ENCODE data around the gene SRXN1.
"Not testable (repeated sequence)": the region's sequence is repeated elsewhere in the genome, so short reads cannot be mapped to it uniquely, and the experiment has no call there.

The SRXN1 gene

DNA sequence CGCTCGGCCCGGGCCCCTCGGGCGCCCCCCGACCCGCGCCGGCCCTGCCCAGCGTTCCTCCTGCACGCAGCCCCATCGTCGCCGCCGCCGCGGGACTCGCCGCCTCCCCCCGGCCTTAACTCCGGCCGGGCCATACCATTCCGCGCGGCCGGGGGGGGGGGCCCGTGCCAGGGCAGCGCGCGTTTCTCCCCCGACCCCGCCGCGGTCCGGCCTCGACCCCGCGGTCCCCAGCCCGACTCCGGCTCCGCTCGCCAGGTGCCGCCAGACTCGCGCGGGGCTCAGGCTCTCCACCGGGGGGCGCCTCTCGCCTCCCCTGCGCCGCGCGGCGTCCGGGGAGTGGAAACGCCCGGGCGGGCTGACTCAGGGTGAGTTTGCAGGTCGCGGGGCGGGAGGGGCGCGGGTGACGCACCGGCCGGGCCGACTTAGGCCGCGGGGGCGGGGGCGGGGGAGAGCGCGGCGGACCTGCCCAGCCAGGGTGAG lies at the start of gene SRXN1:
Gene SRXN1, minus strand, starts transcription at position 91 of the 480 bp plus-strand sequence. Its CDS starts 15 bp downstream, at position 76.
- peak; percentile 85 for DNase-seq

DNA sequence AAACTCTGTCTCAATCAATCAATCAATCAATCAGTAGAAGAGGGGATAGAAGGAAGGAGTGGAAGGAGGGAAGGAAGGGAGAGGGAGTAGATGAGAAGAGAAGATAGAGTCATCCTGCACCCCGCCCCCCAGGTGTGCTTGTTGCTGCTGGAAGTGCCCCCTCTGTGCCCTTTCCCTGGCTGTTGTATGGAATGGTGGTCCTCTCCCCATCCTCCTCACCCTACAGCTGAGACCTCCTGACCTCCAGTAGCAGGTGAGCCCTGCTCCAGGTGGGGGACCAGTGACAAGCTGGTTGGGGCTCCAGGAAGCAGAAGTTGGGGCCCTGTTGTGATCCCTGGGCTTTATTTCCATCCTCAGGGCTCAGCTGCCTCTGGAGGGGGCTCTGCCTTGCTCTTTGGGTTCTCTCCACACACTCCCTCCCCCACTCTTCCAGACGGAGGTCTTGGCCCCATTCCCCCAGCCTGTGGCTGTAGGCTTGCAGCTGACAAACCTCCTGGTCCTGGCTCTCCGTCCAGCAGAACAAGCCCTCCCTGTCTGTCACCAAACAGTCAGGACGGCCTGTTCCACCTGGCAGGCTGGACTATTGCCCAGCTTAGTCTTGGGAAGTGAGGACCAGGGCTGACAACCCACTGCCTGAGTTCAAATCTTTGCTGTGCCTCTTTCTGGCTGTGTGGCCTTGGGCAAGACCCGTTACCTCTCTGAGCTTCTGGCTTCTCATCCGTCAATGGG lies 48.6 kb upstream of the SRXN1 start:
- no peak for DNase-seq

DNA sequence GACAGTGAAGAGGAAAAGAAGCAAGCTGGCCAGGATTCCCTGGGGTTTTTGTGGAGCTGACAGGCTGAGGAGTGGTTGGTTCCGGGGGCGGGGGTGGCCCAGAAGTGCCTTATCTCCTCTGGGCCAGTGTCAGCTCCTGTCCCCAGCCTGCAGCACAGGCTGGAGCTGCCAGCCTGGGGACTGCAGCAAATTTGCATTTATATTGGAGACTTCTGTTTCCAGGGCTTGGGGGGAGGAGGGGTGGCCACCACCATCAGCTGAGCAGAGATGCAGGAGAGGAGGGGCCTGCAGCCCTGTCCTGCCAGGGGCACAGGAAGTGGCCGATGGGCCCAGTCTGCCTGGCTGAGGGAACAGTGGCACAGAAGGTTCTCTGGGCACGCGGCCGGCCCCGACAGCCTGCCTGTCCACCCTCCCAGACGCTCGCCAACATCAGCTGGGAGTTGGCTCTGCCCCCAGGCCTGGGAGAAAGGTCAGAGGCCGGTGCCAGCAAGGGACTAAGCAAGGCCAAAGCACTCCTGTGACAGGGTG lies 46.9 kb upstream of the SRXN1 start:
- no peak for DNase-seq

DNA sequence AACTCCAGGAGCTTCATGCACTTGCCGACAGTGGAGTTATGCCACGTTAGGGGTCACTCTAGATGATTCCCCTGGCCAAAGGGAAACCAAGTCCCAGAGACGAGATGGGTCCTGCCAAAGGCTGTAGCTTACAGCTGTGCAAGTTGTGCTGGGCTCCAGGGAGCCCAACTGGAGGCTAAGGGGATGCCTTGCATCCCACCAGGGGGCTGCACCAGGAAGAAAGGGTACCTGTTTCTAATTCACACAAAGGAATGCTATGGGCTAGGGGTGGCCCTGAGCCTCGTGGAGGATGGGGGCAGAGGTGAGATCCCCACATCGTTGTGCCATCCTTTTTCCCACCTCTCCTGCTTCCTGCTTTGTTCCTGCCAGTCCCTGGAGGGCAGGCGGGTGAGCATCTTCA lies 46.3 kb upstream of the SRXN1 start:
- DNase-seq = no peak

DNA sequence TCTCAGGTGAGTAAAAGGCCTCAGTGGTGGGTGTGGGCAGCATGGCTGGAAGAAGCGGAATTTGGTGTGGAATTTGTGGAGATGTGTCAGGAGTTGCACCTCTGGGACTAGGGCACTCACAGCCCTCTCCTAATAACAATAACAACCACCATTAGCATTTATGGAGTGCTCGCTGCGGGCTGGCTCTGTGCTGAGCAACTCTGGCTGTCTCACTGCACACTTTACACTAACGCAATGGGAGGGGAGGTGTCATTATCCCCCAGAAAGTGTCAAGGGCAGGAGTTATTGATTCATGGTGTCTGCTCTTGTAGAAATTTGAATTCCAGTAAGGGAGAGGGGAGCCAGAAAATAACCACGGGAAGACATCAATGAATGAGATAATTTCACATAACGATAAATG lies 45.3 kb upstream of the SRXN1 start:
- DNase-seq = no peak

DNA sequence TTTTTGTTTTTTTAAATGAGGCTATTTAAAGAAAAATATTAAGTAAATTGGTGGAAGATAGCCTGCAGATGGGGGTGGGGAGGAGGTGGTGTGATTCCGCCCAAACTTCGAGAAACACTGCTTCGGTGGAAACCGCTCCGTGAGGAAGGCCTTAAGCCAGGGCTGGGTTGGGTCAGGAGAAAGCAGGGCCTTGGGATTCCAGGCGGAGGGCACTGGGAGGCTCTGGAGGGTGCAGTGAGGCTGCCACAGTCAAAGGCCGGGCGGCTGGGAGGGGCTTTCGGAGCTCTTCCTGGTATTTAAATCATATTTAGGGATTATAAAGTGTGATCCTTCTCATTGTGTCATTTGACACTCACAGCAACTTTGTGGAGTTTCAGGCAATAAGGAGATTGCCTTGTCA lies 44.8 kb upstream of the SRXN1 start:
- DNase-seq = no peak

DNA sequence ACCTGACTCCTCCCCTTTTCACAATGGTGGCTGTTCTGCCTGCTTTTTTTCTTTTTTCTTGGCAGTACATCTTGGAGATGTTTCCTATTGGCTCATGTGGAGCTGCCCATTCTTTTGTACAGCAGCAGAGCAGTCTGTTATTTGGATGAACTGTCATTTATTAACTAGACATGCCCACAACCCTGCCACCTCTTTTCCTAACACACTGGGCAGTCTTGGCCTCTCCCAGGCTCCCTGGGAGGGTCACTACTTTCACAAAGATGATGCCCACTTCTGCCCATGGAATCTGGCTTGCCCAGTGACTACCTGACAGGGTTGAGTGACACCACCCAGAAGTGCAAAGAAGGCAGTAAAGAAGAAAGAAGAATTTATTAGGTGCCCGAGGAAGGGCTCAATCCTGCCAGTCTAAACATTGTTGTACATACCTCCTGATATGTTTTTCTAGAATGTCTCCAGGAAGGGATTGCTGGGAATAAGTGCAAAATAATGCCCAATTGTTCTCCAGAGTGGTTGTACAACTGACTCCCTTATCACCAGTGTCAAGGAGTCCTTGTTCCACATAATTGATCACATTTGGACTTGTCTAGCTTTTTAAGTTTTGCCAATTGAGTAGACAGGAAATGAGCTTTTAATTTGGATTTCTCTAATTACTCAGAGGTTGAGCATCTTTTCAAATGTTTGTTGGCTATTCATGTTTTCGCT lies 42.3 kb upstream of the SRXN1 start:
- no peak for DNase-seq

DNA sequence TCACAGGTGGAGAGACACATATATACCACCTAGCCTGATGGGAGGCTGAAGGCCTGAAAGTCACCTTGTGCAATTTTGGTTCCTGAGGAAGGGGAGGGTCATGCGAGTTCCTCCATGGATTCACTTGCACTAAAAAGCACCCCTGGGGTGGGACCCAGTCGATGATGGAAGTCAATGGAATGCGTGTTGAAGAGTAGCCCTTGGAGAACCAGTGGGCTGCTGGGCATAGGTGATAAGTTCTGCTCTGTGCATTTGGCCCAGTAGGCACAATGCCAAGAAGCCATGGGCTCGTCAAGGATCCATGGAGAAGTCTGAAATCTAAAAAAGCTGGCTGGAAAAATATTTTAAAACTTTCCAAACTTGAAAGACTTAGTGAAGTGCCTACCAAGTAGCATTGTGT lies 41.5 kb upstream of the SRXN1 start:
- DNase-seq = no peak

DNA sequence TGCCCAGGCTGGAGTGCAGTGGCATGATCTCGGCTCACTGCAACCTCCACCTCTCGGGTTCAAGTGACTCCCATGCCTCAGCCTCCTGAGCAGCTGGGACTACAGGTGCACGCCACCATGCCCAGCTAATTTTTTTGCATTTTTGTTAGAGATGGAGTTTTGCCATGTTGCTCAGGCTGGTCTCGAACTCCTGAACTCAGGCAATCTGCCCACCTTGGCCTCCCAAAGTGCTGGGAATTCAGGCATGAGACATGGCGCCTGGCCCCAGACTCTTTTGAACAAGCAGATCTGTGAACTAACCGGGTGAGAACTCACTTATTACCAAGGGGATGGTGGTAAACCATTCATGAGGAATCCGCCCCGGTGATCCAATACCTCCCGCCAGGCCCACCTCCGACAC lies 40.8 kb upstream of the SRXN1 start:
- DNase-seq = not testable (repeated sequence)

DNA sequence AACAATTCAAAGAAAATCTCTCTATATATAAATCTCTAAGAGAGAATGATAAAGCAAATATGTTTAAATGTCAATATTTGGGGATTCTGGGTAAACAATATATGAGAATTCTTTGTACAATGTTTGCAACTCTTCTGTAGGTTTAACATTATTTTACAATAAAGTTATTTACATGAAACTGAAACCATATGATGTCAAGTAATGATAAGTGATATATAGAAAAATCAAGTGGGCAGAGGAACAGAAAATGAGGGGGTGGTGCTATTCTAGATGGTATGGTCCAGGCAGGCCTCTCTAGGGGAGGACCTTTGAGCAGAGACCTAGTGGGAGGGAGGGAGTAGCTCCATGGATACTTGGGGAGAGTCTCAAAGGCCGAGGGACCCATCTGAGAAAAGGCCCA lies 39.0 kb upstream of the SRXN1 start:
- no peak for DNase-seq

DNA sequence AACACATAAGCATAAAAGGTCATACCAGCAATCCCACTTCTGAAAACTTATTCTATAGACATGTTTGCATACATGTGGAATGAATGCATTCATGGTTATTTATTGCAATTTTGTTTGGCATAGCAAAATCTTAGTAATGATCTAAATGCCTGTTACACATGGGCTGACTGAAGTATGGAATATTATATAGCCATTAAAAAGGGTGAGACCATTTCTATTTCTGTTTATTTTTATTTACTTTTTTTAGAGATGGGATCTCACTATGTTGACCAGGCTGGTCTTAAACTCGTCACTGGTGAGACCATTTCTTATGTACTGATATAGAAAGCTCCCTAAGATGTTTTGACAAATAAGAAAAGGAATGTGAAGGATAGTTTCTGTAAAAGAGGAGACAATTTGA lies 36.9 kb upstream of the SRXN1 start:
- DNase-seq = no peak

DNA sequence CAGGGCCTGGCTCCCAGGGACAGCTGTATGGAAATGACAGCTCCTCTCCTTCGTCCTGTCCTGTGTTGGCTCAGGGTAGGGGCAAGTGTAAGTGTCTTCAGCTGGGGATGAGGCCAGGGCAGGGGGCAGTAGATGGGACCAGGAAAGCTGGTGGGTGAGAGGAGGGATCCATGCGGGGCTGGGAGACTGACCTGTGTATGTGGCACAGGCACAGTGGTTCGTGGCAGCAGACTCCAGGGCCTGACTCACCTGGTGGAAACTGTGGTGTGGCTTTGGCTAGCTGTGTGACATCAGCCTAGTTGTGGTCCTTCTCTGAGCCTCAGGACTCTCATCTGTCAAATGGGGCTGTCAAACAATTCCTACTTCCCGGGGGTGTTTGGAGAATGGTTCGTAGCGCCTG lies 36.3 kb upstream of the SRXN1 start:
- no peak for DNase-seq

DNA sequence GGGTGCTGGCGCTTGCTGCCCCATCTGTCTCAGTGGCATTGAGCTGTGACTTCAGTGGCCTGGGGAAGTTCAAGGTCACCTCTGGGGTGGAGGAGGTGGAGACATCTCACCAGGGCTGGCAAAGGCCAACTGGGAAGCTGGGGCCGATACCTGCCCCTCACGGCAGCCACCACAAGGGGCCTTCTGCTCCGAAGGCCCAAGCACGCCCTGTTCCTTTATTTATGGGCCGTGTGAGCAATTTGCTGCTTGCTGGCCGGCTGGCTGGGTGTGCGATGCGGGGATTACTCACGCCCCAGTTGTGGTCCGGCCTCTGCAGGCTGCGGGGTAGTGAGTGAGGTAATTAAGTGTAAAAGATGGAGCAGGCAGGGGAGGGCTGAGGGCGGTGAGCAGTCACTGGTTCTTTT lies 35.8 kb upstream of the SRXN1 start:
- DNase-seq = no peak

DNA sequence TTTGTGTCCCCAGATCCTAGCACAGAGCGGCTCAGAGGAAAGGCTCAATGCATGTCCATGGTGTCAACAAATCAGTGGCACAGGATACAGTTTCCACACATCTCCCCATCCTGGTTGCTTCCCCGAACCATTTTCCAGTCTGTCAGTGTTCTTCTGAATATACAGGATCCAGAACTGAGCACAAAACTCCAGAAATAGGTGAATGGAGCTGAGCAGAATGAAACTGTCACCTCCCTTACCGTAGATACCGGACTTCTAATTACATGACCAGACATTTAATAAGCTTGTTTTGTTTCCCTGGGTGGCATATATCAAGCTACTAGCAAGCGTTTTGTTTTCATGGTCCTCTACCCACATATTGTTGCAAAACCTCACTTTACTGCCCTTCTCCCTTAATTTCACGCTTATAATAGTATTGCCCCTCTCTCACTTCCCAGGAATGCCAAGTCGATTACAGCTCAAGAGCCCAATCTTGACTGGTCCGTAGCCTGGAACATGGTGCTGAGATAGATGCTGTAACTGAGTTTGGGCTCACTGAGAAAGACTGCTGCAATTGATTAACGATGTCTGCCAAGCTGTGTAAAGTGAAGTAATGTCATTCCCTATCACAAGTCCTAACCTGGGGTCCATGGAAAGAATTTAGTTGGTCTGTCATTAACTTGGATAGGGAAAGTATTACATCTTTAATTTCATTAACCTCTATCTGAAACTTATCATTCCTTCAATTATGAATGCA lies 34.6 kb upstream of the SRXN1 start:
- no peak for DNase-seq

DNA sequence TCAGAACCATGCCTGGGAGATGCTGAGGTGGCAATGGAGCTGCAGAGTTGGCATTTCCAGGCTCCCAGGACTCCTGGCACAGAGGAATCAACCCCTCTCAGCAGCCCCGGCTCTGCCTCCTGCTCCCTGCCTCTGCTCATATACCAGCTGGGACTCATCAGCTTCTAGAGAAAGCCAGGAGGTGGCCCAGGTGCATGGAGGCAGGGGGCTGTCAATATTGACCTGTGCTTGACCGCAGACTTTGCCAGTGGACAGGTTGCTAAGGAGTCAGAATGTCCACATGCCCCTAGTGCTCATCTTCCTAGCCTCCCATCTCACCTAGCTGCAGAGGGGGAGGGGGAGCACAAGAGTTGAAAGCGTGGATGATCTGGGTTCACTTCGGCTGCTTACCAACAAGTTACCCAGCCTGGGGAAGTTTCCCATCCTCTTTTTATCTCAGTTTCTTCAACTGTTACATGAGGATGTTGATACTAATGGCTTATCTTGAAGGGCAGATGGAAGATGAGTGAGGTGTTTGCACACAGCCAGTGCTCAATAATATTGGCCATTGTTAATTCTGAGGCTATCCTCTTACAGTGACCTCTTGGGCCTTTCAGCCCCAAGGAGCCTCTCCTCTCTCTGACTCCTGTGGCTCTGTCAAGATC lies 31.8 kb upstream of the SRXN1 start:
- DNase-seq = no peak

DNA sequence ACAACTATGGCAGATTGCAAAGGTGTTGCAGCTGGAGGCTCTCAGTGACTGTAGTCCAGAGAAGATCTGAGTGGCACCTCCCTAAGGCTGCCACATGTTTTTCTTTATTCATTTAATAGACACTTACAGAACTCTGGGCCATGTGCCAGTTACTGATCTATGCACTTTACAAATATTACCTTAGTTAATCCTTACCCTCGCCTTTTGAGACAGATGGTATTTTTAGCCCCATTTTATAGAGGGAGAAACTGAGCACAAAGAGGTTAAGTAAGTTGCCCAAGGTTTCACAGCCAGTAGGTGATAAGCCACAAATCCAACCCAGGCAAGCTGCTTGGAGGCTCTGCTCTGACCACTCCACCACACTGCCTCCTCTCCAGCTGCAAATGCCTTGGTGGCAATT lies 29.1 kb upstream of the SRXN1 start:
- DNase-seq = no peak

DNA sequence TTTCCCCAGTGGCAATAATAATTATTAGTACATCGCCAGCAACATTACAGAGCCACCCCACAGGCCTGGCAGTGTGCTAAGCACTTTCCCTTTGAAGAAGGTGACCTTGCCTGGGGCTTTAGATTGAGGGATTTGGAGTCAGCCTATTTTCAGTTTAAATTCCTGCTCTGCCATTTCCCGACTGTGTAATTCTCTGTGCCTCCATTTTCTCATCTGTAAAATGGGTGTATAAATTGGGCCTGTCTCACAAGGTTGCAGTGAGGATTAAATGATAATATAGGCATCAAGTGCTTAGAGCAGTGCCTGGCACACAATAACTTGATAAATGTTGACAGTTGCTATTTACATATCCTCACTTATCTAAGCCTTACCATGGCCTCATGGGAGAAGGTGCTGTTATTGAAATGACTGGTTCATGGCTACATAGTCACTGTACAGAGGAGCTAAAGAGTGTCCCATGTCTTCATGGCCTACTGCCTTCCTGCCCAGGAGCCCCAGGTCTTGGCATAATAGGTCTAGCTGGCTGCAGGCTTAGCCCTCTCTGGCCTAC lies 27.7 kb upstream of the SRXN1 start:
- DNase-seq = no peak

DNA sequence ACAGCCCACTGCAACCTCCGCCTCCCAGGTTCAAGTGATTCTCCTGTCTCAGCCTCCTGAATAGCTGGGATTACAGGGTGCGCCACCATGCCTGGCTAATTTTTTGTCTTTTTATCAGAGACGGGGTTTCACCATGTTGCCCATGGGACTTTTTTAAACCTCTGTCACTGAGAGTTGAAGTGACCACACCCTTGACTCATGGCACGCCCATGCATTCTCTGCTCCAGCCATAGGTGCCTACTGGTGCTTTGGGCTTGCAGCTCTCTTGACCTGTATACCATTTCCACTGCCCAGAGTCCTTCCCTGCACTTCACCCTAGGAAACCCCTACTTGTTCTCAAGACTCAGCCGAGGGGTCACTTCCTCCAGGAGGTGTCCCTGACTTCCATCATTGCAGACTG lies 25.0 kb upstream of the SRXN1 start:
- no peak for DNase-seq

DNA sequence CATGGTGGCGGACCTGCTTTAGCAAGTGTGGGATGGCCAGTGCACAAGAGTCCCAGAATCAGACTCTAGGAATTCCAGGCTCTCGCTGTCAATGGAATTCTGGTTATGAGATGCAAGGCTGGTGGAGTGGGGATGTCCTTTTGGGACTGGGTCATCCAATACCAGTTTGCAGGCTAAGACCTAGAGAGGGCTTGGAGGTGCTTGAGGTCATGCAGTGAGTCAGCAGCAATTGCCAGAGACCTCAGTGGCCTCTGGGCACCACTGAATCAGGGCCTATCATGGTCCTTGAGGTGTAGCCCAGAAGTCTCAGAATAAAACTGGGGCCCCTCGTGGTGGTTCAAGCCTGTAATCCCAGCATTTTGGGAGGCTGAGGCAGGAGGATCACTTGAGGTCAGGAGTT lies 24.0 kb upstream of the SRXN1 start:
- DNase-seq = no peak

DNA sequence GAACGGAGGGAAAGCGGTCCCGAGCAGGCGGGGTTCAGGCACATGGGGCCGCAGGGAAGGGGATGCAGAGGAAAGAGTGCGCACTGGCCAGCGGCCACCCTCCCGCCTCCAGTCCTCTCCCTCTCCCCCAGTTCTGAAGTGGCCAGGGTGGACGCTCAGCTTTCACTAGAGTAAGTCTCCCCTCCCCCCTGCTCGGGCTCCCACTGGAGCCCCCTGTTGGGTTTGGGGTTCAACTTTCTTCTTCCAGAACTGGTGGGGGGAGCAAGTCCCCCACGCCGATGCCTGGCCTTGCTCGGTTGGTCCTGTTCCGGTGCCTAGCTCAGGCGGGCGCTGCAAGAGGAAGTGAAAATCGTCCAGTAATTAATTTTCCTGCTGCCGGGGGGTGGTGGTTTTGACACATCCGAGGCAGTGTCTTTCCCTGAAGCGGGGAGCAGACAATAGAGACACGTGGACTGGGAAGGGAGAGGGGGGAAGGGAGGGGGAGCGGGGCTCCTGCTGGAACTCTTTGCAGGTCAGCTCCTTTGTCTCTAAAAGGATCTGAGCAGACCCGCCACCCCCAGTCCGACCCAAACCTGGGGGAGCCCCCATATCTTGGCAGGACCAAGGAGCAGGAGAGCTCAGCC lies 23.4 kb upstream of the SRXN1 start:
- DNase-seq = no peak

DNA sequence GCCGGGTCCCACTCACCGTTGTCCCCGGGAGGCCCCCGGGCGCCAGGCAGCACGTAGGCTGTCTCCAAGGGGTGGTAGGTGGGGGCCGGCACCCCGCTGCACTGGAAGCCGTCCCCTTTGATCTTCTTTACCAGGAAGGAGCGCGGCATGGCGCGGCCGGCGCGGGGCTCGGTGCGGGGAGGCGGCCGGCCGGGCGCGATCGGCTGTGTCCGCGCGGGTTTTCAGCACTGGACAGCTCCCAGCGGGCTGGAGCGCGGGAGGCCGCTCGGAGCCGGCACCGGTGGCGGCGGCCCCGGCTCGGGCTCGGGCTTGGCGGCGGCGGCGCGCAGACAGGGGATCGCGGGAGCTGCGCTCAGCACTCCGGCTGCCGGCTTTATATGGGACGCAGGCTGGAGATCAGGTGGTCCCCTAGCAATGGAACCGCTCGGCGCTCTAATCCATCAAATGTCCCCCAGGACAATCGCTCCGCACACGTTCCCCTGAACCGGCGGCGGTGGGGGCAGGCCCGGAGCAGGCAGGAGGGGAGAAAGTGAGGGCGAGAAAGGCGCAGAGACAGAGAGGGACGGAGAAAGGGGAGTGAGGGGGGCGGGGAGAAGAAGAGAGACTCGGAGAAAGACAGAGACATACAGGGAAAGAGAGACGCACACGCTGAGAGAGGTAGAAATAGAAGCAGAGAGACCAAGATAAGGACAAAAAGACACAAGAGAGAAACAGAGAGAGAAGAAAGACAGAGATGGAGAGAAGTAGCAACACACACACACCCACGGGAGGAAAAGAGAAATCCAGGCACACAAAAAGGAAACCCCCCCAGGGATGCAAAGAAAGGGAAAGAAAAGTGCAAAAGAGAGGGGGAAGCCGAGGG lies 22.7 kb upstream of the SRXN1 start, which contains the start of gene SCRT2:
Gene SCRT2, minus strand, starts transcription at position 350 of the 862 bp plus-strand sequence. Its CDS starts 201 bp downstream, at position 149.
- DNase-seq = peak; percentile 59
